Neural cell (in vitro differentiated cells): Measurements from ENCODE around the gene DDC.

Experiments
- EP300 ChIP-seq: fragments of 450-650 bp; conservative IDR thresholded peaks from 2 replicates; pipeline ENCODE4 v1.6.1; 2014; ENCODE audit warnings: antibody characterized with exemption, mild to moderate bottlenecking, moderate library complexity; ENCODE audit not compliant: poor library complexity, severe bottlenecking
- MXI1 ChIP-seq: fragments of 450-650 bp; conservative IDR thresholded peaks from 2 replicates; pipeline ENCODE4 v1.6.1; 2014; ENCODE audit warnings: antibody characterized with exemption, mild to moderate bottlenecking; ENCODE audit not compliant: poor library complexity, severe bottlenecking

DNA sequence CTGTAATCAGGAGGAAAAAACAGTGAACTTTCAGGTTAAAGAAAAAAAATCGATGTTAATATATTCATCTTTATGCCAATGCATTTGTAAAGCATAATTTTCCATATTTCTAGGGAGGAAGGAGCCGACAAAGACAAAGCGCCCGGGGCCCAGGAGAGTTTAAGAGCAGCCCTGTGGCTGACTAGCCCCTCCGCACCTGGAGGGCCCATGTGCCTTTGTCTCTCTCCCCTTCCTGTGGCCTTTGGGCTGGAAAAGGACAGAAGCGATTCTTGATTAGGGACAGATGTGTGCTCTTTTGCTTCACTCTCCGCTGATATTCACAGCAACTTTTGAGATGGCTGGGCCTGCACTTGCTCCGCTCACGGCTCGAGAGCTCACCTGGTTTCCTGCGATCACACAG, 23.1 kb downstream of the DDC start:
- TF ChIP-seq EP300 (no peak), MXI1 (no peak)
